ENCODE results near the gene KIF24.

DNA sequence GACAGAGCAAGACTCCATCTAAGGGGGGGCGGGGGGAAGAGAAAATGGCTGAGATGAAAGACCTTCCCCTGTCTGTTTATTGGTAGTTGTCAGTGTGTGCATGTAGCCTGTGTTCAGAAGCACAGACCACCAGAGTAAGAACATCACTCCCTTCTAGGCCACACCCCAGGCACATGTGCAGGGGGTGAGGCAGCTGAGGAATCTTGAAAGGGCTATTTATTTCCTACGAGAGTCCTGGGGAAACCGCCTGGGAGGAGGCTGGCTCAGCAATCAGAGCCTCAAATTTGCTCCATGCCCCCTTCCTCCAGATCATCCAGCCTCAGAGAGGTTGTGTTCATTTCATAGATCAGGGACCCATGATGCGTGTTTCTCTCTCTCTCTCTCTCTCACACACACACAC is 40.6 kb upstream of the KIF24 start:
- no peak for TF ChIP-seq POLR2A (IDR thresholded peaks at IDR 0.05)
- TF ChIP-seq, protein P1, sequence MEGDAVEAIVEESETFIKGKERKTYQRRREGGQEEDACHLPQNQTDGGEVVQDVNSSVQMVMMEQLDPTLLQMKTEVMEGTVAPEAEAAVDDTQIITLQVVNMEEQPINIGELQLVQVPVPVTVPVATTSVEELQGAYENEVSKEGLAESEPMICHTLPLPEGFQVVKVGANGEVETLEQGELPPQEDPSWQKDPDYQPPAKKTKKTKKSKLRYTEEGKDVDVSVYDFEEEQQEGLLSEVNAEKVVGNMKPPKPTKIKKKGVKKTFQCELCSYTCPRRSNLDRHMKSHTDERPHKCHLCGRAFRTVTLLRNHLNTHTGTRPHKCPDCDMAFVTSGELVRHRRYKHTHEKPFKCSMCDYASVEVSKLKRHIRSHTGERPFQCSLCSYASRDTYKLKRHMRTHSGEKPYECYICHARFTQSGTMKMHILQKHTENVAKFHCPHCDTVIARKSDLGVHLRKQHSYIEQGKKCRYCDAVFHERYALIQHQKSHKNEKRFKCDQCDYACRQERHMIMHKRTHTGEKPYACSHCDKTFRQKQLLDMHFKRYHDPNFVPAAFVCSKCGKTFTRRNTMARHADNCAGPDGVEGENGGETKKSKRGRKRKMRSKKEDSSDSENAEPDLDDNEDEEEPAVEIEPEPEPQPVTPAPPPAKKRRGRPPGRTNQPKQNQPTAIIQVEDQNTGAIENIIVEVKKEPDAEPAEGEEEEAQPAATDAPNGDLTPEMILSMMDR (IDR thresholded peaks at IDR 0.05) = no peak

Data from thyroid gland (tissue), 4 donors.